K562 (cell line): ENCODE measurements around the gene MPPED2. TPM values are rescaled to one million over a fixed set of nuclear protein-coding genes. Genes with fewer than 3 reads are reported as not detected.

Experiments
- ATAC-seq: fragments of 200-7000 bp; cut with Tn5 transposase; 3 replicates; pipeline ENCODE4 v1.9.1; 2020; ENCODE audit warnings: moderate library complexity
- BruUV-seq: library from RNA; stranded (reverse); fragments of 400-500 nt; replicated peaks from 2 replicates; lab custom pipeline; 2021; lab: Mats Ljungman, UMichigan
- CTCF ChIA-PET: fragments of 300-600 bp; formaldehyde crosslinking; extraction: SDS; loops from one replicate; lab custom pipeline; 2021; ENCODE audit warnings: low intra/inter-chr PET ratio; lab: Yijun Ruan, JAX
- POLR2A ChIA-PET: fragments of 300-600, 350-650 bp; sonication (Branson Sonifier 250); formaldehyde crosslinking; extraction: SDS; loops from one replicate; lab custom pipeline; 2021; ENCODE audit warnings: antibody characterized with exemption, inconsistent platforms; lab: Yijun Ruan, JAX
- DNase-seq, 4 experiments: peaks; one replicate each; pipeline versions ENCODE4 v3.0.0 to v3.0.0-alpha.2; 2011 to 2018; ENCODE audit warnings: low spot score in 3 of 4, mixed read lengths in 3 of 4; ENCODE audit errors: extremely low read depth in 1 of 4
- FAIRE-seq: peaks from 2 replicates; lab custom pipeline; 2011; peaks lifted over from hg19 to GRCh38; lab: Jason Lieb, UNC
- H2AFZ ChIP-seq: 2 replicates; pipeline ENCODE4 v1.6.0; 2011; ENCODE audit warnings: low read depth, low read length, control low read depth, inconsistent platforms
- H3K27ac ChIP-seq: fragments of 200-600 bp; 3 replicates; pipeline ENCODE4 v1.8.0; 2011; ENCODE audit warnings: low read depth, mild to moderate bottlenecking, control low read depth, inconsistent platforms, low read length, moderate library complexity, mixed read lengths; ENCODE audit errors: extremely low read depth
- H3K27me3 ChIP-seq, 2 experiments: fragments of 300-600 bp in 1 of 2; 2 replicates in 1 of 2; 3 replicates in 1 of 2; pipeline versions ENCODE4 v1.6.0 to v1.8.0; 2011; ENCODE audit warnings: inconsistent platforms in 2 of 2, low read length in 2 of 2, mild to moderate bottlenecking in 1 of 2, mixed read lengths in 1 of 2, moderate library complexity in 1 of 2; ENCODE audit not compliant: control insufficient read depth in 2 of 2, insufficient read depth in 2 of 2
- H3K36me3 ChIP-seq: fragments of 300-600 bp; 3 replicates; pipeline ENCODE4 v1.8.0; 2011; ENCODE audit warnings: mild to moderate bottlenecking, low read length, inconsistent platforms; ENCODE audit not compliant: control insufficient read depth, insufficient read depth
- H3K4me1 ChIP-seq, 2 experiments: fragments of 200-600 bp in 1 of 2; replicated peaks in 1 of 2; 2 replicates in 1 of 2; 3 replicates in 1 of 2; pipeline versions ENCODE4 v1.5.1 to v1.8.0; 2011; ENCODE audit warnings: inconsistent platforms in 2 of 2, low read length in 2 of 2, mild to moderate bottlenecking in 1 of 2, mixed read lengths in 1 of 2, moderate library complexity in 1 of 2; ENCODE audit not compliant: control insufficient read depth in 2 of 2, insufficient read depth in 2 of 2
- H3K4me2 ChIP-seq: 2 replicates; pipeline ENCODE4 v1.6.1; 2011; ENCODE audit warnings: low read length, control low read depth, inconsistent platforms, mixed read lengths; ENCODE audit not compliant: insufficient read depth
- H3K4me3 ChIP-seq: fragments of 200-600 bp; sonication (generic), shearing (Covaris generic); 2 replicates; pipeline ENCODE4 v1.5.1; 2016; ENCODE audit warnings: control low read depth, inconsistent platforms
- H3K79me2 ChIP-seq: fragments of 200-600 bp; 3 replicates; pipeline ENCODE4 v1.8.0; 2011; ENCODE audit warnings: low read length, inconsistent platforms; ENCODE audit not compliant: control insufficient read depth, insufficient read depth
- H3K9ac ChIP-seq, 2 experiments: 2 replicates each; pipeline versions ENCODE4 v1.6.0 to v1.6.1; 2011; ENCODE audit warnings: low read depth in 2 of 2, low read length in 2 of 2, control low read depth in 1 of 2, inconsistent platforms in 1 of 2, mild to moderate bottlenecking in 1 of 2, mixed read lengths in 1 of 2; ENCODE audit not compliant: insufficient read depth in 1 of 2
- H3K9me1 ChIP-seq: one replicate; pipeline ENCODE4 v1.6.0; 2011; ENCODE audit warnings: inconsistent platforms, mild to moderate bottlenecking, low read length, moderate library complexity; ENCODE audit not compliant: control insufficient read depth, insufficient read depth
- H3K9me3 ChIP-seq: replicated peaks from 2 replicates; pipeline ENCODE4 v1.5.1; 2011; ENCODE audit warnings: low read depth, low read length, inconsistent platforms; ENCODE audit not compliant: control insufficient read depth, insufficient read depth
- H4K20me1 ChIP-seq: replicated peaks from 2 replicates; pipeline ENCODE4 v1.6.1; 2011; ENCODE audit warnings: low read length, inconsistent platforms, mixed read lengths; ENCODE audit not compliant: control insufficient read depth, insufficient read depth
- ELF4 ChIP-seq: fragments of 450-650 bp; formaldehyde crosslinking; IDR thresholded peaks from 2 replicates; pipeline ENCODE4 v1.4.0; 2022; ENCODE audit warnings: missing genetic modification characterization
- MLX ChIP-seq, 2 experiments: fragments of 450-650 bp in 1 of 2; sonication (generic) in 1 of 2; formaldehyde crosslinking; conservative IDR thresholded peaks; 2 replicates each; pipeline versions ENCODE4 v1.4.0 to v1.8.1; 2020 to 2022; ENCODE audit warnings: mild to moderate bottlenecking in 1 of 2, missing genetic modification reagents in 1 of 2
- RBM39 ChIP-seq: fragments of 200-400 bp; formaldehyde crosslinking; optimal IDR thresholded peaks from 2 replicates; pipeline ENCODE3; 2018; ENCODE audit warnings: low read depth, low read length
- TSC22D4 ChIP-seq: fragments of 450-650 bp; IDR thresholded peaks from 2 replicates; pipeline ENCODE4 v1.6.1; 2016; ENCODE audit warnings: missing genetic modification characterization, missing biosample characterization, control low read depth
- ZBTB1 ChIP-seq: sonication (generic); formaldehyde crosslinking; IDR thresholded peaks from 2 replicates; pipeline ENCODE4 v1.8.1; 2023; ENCODE audit warnings: missing genetic modification reagents, low read depth, mild to moderate bottlenecking, borderline replicate concordance
- ZHX1 ChIP-seq: fragments of 150-350 bp; conservative IDR thresholded peaks from 2 replicates; pipeline ENCODE4 v1.6.1; 2014; ENCODE audit warnings: low read length
- WGBS: fragments of 100-300 bp; shearing (Covaris generic); methylation state at CpG from one replicate; pipeline ENCODE4 v1.1.6; 2016; ENCODE audit warnings: low coverage, mixed read lengths; ENCODE audit not compliant: insufficient coverage; ENCODE audit errors: missing lambda C conversion rate; 5-methylcytosine and 5-hydroxymethylcytosine counted together
- in situ Hi-C: fragments of 300-500 bp; cut with MboI; formaldehyde crosslinking; loops from 4 replicates; pipeline ENCODE4 v1.15.0; 2018; ENCODE audit warnings: inconsistent platforms, mixed read lengths
- intact Hi-C: fragments of 100-400 bp; cut with micrococcal nuclease; formaldehyde crosslinking; loops from 2 replicates; pipeline ENCODE4 v1.14.2; 2022
- polyA plus RNA-seq, 8 experiments: library from polyadenylated mRNA; depleted of rRNA in 4 of 8; stranded (reverse) in 5 of 8; unstranded in 3 of 8; fragments of >200 nt; fragmentation: Nextera tagmentation in 2 of 8; fragmentation: Illumina TruSeq in 1 of 8; extraction: Ambion mirVana in 2 of 8; extraction: Trizol in 1 of 8; gene quantifications; 2 replicates each; pipeline versions ENCODE4 v1.2.1 to v1.2.3, GENCODE V29; 2011 to 2014; ENCODE audit warnings: inconsistent platforms in 1 of 8, missing spikeins in 1 of 8
- total RNA-seq, 7 experiments: library from RNA; depleted of rRNA in 6 of 7; stranded (reverse); fragments of >200 nt in 6 of 7; fragmentation: Illumina TruSeq in 2 of 7; extraction: Trizol in 2 of 7; gene quantifications; 2 replicates each; pipeline versions ENCODE4 v1.2.1 to v1.2.3, GENCODE V29; 2011 to 2021; ENCODE audit warnings: low replicate concordance in 1 of 7

Gene MPPED2
- total and polyA plus RNA-seq, 9 of the 15 experiments (the other 6 are each of a cell fraction or from before 2014, with no cell fraction given): not detected

- intact Hi-C loops: no loop called here
- no peak overlapping the region for H3K9ac ChIP-seq
- no peak overlapping the region for H3K27ac ChIP-seq
- ChIA-PET CTCF (no interaction called here), POLR2A (no interaction called here)
- H3K9me3 ChIP-seq: no peaks in the 10 kb centered on the region
- no peak overlapping the region for H2AFZ ChIP-seq
- no peaks in the 10 kb centered on the region for H4K20me1 ChIP-seq
- BruUV-seq: no TSS peak
- no peak for TF ChIP-seq ZBTB1 (CRISPR knock-in tag)
- TF ChIP-seq ELF4 (CRISPR knock-in tag): no peak
- no peak for TF ChIP-seq TSC22D4 (tag)
- TF ChIP-seq MLX (CRISPR knock-in tag; conservative IDR thresholded peaks at IDR 0.05): no peak
- no peak for TF ChIP-seq ZHX1
- TF ChIP-seq RBM39: no peak
- no peak overlapping the region for H3K4me2 ChIP-seq
- H3K36me3 ChIP-seq: no peaks in the 10 kb centered on the region
- no peaks in the 10 kb centered on the region for H3K9me1 ChIP-seq
- in situ Hi-C loops: no loop called here
- DNase-seq: no peak
- ATAC-seq: no peak
- no peaks in the 10 kb centered on the region for H3K79me2 ChIP-seq
- H3K27me3 ChIP-seq: no peaks in the 10 kb centered on the region; a peak in 1 of 5 replicates
- no peaks in the 10 kb centered on the region for H3K4me1 ChIP-seq
- no peak for FAIRE-seq
- WGBS: 0% methylated on average over 5 of the region's 5 CpGs
- no peak overlapping the region for H3K4me3 ChIP-seq
These were observed 171.9 kb downstream of the MPPED2 start for GRCh38 chr11:30414244-30414643.
